OCI-LY7 (cell line): ENCODE measurements around the gene CACNA1I. TPM values are rescaled to one million over a fixed set of nuclear protein-coding genes. Genes with fewer than 3 reads are reported as not detected.

ENCODE experiments used
- BruUV-seq: library from RNA; stranded (reverse); fragments of 400-500 nt; replicated peaks from 2 replicates; lab custom pipeline; 2021; lab: Mats Ljungman, UMichigan
- CTCF ChIA-PET: fragments of 300-600 bp; sonication (Branson Sonifier 250); formaldehyde crosslinking; loops from one replicate; lab custom pipeline; 2022; ENCODE audit warnings: antibody characterized with exemption; ENCODE audit not compliant: unreplicated experiment; lab: Charles Lee
- POLR2A ChIA-PET: fragments of 300-600 bp; sonication (Branson Sonifier 250); formaldehyde crosslinking; loops from one replicate; lab custom pipeline; 2022; ENCODE audit warnings: antibody characterized with exemption; lab: Charles Lee
- DNase-seq: peaks from one replicate; pipeline ENCODE4 v3.0.0-alpha.2; 2015; ENCODE audit warnings: low spot score
- H2AFZ ChIP-seq: fragments of 200-600 bp; sonication (generic), shearing (Covaris generic); 2 replicates; pipeline ENCODE4 v1.6.1; 2014; ENCODE audit warnings: mild to moderate bottlenecking, antibody characterized with exemption, low read length, moderate library complexity
- H3K27ac ChIP-seq: fragments of 200-600 bp; sonication (generic); 2 replicates; pipeline ENCODE4 v1.5.1; 2014; ENCODE audit warnings: mixed run types, low read depth, mild to moderate bottlenecking, moderate library complexity, low read length, inconsistent platforms; ENCODE audit not compliant: poor library complexity, severe bottlenecking
- H3K36me3 ChIP-seq: fragments of 200-600 bp; sonication (generic); 2 replicates; pipeline ENCODE4 v1.6.1; 2014; ENCODE audit warnings: mild to moderate bottlenecking, antibody characterized with exemption, low read length, moderate library complexity, mixed read lengths; ENCODE audit not compliant: insufficient read depth
- H3K4me1 ChIP-seq: fragments of 200-600 bp; sonication (generic); 2 replicates; pipeline ENCODE4 v1.5.1; 2014; ENCODE audit warnings: mild to moderate bottlenecking, low read length; ENCODE audit not compliant: insufficient read depth, poor library complexity, severe bottlenecking
- H3K4me2 ChIP-seq: fragments of 200-600 bp; sonication (generic); 2 replicates; pipeline ENCODE4 v1.6.1; 2014; ENCODE audit warnings: mild to moderate bottlenecking, low read length
- H3K4me3 ChIP-seq: fragments of 200-600 bp; sonication (generic); 2 replicates; pipeline ENCODE4 v1.5.1; 2014; ENCODE audit warnings: mild to moderate bottlenecking, low read depth, low read length; ENCODE audit not compliant: poor library complexity, severe bottlenecking
- H3K79me2 ChIP-seq: fragments of 200-600 bp; sonication (generic); 2 replicates; pipeline ENCODE4 v1.6.1; 2016; ENCODE audit warnings: low read depth, mild to moderate bottlenecking, low read length, moderate library complexity, mixed read lengths; ENCODE audit not compliant: insufficient read depth
- H3K9me2 ChIP-seq: fragments of 200-600 bp; sonication (generic); 2 replicates; pipeline ENCODE4 v1.6.1; 2016; ENCODE audit warnings: mild to moderate bottlenecking, low read length, mixed read lengths; ENCODE audit not compliant: insufficient read depth
- H3K9me3 ChIP-seq: fragments of 200-600 bp; sonication (generic); 2 replicates; pipeline ENCODE4 v1.6.1; 2014; ENCODE audit warnings: mild to moderate bottlenecking, mixed run types, low read length, mixed read lengths
- H4K20me1 ChIP-seq: fragments of 200-600 bp; sonication (generic); 2 replicates; pipeline ENCODE4 v1.6.1; 2014; ENCODE audit warnings: mild to moderate bottlenecking, antibody characterized with exemption, low read length, moderate library complexity, mixed read lengths; ENCODE audit not compliant: insufficient read depth
- CTCF ChIP-seq: fragments of 200-600 bp; sonication (generic); conservative IDR thresholded peaks from 2 replicates; pipeline ENCODE4 v1.5.1; 2014; ENCODE audit warnings: mild to moderate bottlenecking, antibody characterized with exemption, low read length, moderate library complexity, mixed read lengths
- EZH2phosphoT487 ChIP-seq: fragments of 200-600 bp; sonication (generic); IDR thresholded peaks from 2 replicates; pipeline ENCODE4 v1.6.1; 2018; ENCODE audit warnings: low read depth, borderline replicate concordance, mild to moderate bottlenecking, mixed run types, antibody characterized with exemption, low read length, moderate library complexity, mixed read lengths
- intact Hi-C: fragments of 100-400 bp; cut with micrococcal nuclease; formaldehyde crosslinking; loops from one replicate; pipeline ENCODE4 v1.10.0; 2022; ENCODE audit not compliant: unreplicated experiment
- total RNA-seq, 2 experiments: library from RNA; depleted of rRNA in 1 of 2; stranded (reverse); fragments of >200 nt in 1 of 2; shearing (Covaris generic) in 1 of 2; gene quantifications; 2 replicates each; pipeline ENCODE4 v1.2.3, GENCODE V29; 2014 to 2022

The CACNA1I gene
- total RNA-seq, 2 experiments from 2014 or later = 0.03 TPM; not detected in 1

GRCh38 chr22:39663751-39664150 is 93.2 kb downstream of the CACNA1I start:
- no peaks in the 10 kb centered on the region for H3K36me3 ChIP-seq
- CTCF ChIA-PET = interaction anchor here (0.6 kb wide), 1 partner anchor 25 kb away, joined by 3 read pairs; no protein-coding TSS in a partner anchor
- TF ChIP-seq CTCF (no peak), EZH2phosphoT487 (no peak)
- no peaks in the 10 kb centered on the region for H3K9me3 ChIP-seq
- intact Hi-C loops = no loop called here
- no TSS peak for BruUV-seq
- H4K20me1 ChIP-seq = no peaks in the 10 kb centered on the region
- no peak overlapping the region for H3K4me2 ChIP-seq
- no peak overlapping the region for H3K4me3 ChIP-seq
- no peaks in the 10 kb centered on the region for H3K4me1 ChIP-seq
- DNase-seq = no peak
- no peaks in the 10 kb centered on the region for H3K9me2 ChIP-seq
- POLR2A ChIA-PET = no interaction called here
- no peak overlapping the region for H2AFZ ChIP-seq
- H3K79me2 ChIP-seq = no peaks in the 10 kb centered on the region
- no peak overlapping the region for H3K27ac ChIP-seq

- H3K4me1 ChIP-seq = no peaks in the 10 kb centered on the region
- H3K4me2 ChIP-seq = no peak overlapping the region
- no peaks in the 10 kb centered on the region for H3K9me2 ChIP-seq
- no peaks in the 10 kb centered on the region for H3K9me3 ChIP-seq
- DNase-seq = no peak
- TF ChIP-seq EZH2phosphoT487 = no peak
- TF ChIP-seq CTCF = no peak
- ChIA-PET CTCF (interaction anchor here (0.6 kb wide), 1 partner anchor 26 kb away, joined by 3 read pairs; no protein-coding TSS in a partner anchor), POLR2A (interaction anchor here (0.7 kb wide), 1 partner anchor 1414 kb away, joined by 3 read pairs; no protein-coding TSS in a partner anchor)
- H4K20me1 ChIP-seq = no peaks in the 10 kb centered on the region
- H3K4me3 ChIP-seq = no peak overlapping the region
- H3K79me2 ChIP-seq = no peaks in the 10 kb centered on the region
- intact Hi-C loops = no loop called here
- no peaks in the 10 kb centered on the region for H3K36me3 ChIP-seq
- H2AFZ ChIP-seq = no peak overlapping the region
- H3K27ac ChIP-seq = no peak overlapping the region
- no TSS peak for BruUV-seq
Observed at GRCh38 chr22:39664485-39665200, 94.1 kb downstream of the CACNA1I start.

- BruUV-seq = no TSS peak
Observed at GRCh38 chr22:39665229-39665628, 94.7 kb downstream of the CACNA1I start.

More at GRCh38 chr22:39665229-39665628, 94.7 kb downstream of the CACNA1I start:
- H3K27ac ChIP-seq = no peak overlapping the region
- TF ChIP-seq EZH2phosphoT487 (no peak), CTCF (no peak)
- intact Hi-C loops = no loop called here
- no peaks in the 10 kb centered on the region for H3K9me3 ChIP-seq
- ChIA-PET POLR2A (interaction anchor here (0.7 kb wide), 1 partner anchor 1414 kb away, joined by 3 read pairs; no protein-coding TSS in a partner anchor), CTCF (no interaction called here)
- no peak overlapping the region for H3K4me2 ChIP-seq
- no peak for DNase-seq
- no peaks in the 10 kb centered on the region for H3K79me2 ChIP-seq
- no peaks in the 10 kb centered on the region for H3K36me3 ChIP-seq
- no peak overlapping the region for H3K4me3 ChIP-seq
- no peaks in the 10 kb centered on the region for H3K4me1 ChIP-seq
- H2AFZ ChIP-seq = no peak overlapping the region
- H4K20me1 ChIP-seq = no peaks in the 10 kb centered on the region
- no peaks in the 10 kb centered on the region for H3K9me2 ChIP-seq
